GM13977 (cell line): Measurements from ENCODE around the gene BCAS3.

Experiments
- DNase-seq: peaks from one replicate; pipeline ENCODE4 v3.0.0; 2012; ENCODE audit warnings: low spot score
- CTCF ChIP-seq: IDR thresholded peaks from 2 replicates; pipeline ENCODE4 v1.5.1; 2012; ENCODE audit warnings: mild to moderate bottlenecking, control low read depth; ENCODE audit not compliant: insufficient read depth; ENCODE audit errors: extremely low read depth, missing control alignments
- in situ Hi-C: fragments of 300-500 bp; cut with MboI; formaldehyde crosslinking; loops from one replicate; pipeline ENCODE4 v1.12.0; 2022; ENCODE audit warnings: low sequenced_read_pairs, low pct_unique_long_range_greater_than_20kb, mixed read lengths, inconsistent platforms; ENCODE audit not compliant: unreplicated experiment

BCAS3 gene

GRCh38 chr17:60639019-60639330, 38.7 kb upstream of the BCAS3 start:
- in situ Hi-C loops = loop anchor here (25.0 kb wide), 1 partner anchor 502 kb away; the partner anchor contains the start of gene CA4
- no peak for TF ChIP-seq CTCF

GRCh38 chr17:60640503-60640902, 37.1 kb upstream of the BCAS3 start:
- in situ Hi-C loops = loop anchor here (25.0 kb wide), 1 partner anchor 503 kb away; the partner anchor contains the start of gene CA4
- no peak for DNase-seq
- TF ChIP-seq CTCF = peak; percentile 25

More at GRCh38 chr17:60639019-60639330, 38.7 kb upstream of the BCAS3 start:
- no peak for DNase-seq

- in situ Hi-C loops = loop anchor here (25.0 kb wide), 1 partner anchor 504 kb away; the partner anchor contains the start of gene CA4
- no peak for TF ChIP-seq CTCF
- DNase-seq = no peak
These were observed 36.5 kb upstream of the BCAS3 start for GRCh38 chr17:60641126-60641525.

GRCh38 chr17:60641810-60642220, 35.8 kb upstream of the BCAS3 start:
- in situ Hi-C loops = loop anchor here (25.0 kb wide), 1 partner anchor 505 kb away; the partner anchor contains the start of gene CA4
- DNase-seq = peak; percentile 42
- TF ChIP-seq CTCF = peak; percentile 55

- DNase-seq = no peak
- in situ Hi-C loops = loop anchor here (25.0 kb wide), 1 partner anchor 509 kb away; the partner anchor contains the start of gene CA4
- TF ChIP-seq CTCF = no peak
These were observed 31.6 kb upstream of the BCAS3 start for GRCh38 chr17:60645918-60646523.

- no peak for TF ChIP-seq CTCF
- no peak for DNase-seq
- in situ Hi-C loops = loop anchor here (25.0 kb wide), 1 partner anchor 509 kb away; the partner anchor contains the start of gene CA4
These were observed 30.9 kb upstream of the BCAS3 start for GRCh38 chr17:60646701-60647100.
